RPMI7951 (cell line): ENCODE measurements around the gene HIF1A. TPM values are rescaled to one million over a fixed set of nuclear protein-coding genes. Genes with fewer than 3 reads are reported as not detected.
"Not testable (repeated sequence)": the region's sequence is repeated elsewhere in the genome, so short reads cannot be mapped to it uniquely, and the experiment has no call there.

Source experiments
- DNase-seq: peaks from one replicate; pipeline ENCODE4 v3.0.0-alpha.2; 2012; ENCODE audit warnings: low read depth
- total RNA-seq: library from RNA; depleted of rRNA; stranded (reverse); fragments of >200 nt; shearing (Covaris generic); gene quantifications from 2 replicates; pipeline ENCODE4 v1.2.3, GENCODE V29; 2014

HIF1A gene
- total RNA-seq, 1 experiment from 2014 or later, result 270 TPM

GRCh38 chr14:61707774-61708173, 12.5 kb downstream of the HIF1A start:
- DNase-seq, result not testable (repeated sequence)

- DNase-seq, result not testable (repeated sequence)
These were observed 13.4 kb downstream of the HIF1A start for GRCh38 chr14:61708693-61709092.

GRCh38 chr14:61710853-61711817, 15.8 kb downstream of the HIF1A start:
- no peak for DNase-seq

- DNase-seq, result no peak
These were observed 16.8 kb downstream of the HIF1A start for GRCh38 chr14:61712137-61712536.

GRCh38 chr14:61713724-61714437, 18.6 kb downstream of the HIF1A start:
- DNase-seq, result no peak

- DNase-seq, result no peak
These were observed 21.6 kb downstream of the HIF1A start for GRCh38 chr14:61716956-61717355.

GRCh38 chr14:61718039-61718438, 22.7 kb downstream of the HIF1A start:
- DNase-seq, result no peak

- DNase-seq, result no peak
These were observed 24.3 kb downstream of the HIF1A start for GRCh38 chr14:61719344-61720293.

GRCh38 chr14:61720294-61720661, 25.0 kb downstream of the HIF1A start:
- DNase-seq, result no peak

GRCh38 chr14:61720741-61721140, 25.4 kb downstream of the HIF1A start:
- DNase-seq, result no peak

- no peak for DNase-seq
These were observed 28.8 kb downstream of the HIF1A start for GRCh38 chr14:61724133-61724532.

- no peak for DNase-seq
These were observed 31.7 kb downstream of the HIF1A start for GRCh38 chr14:61726778-61727658.

GRCh38 chr14:61730756-61731373, 35.6 kb downstream of the HIF1A start:
- no peak for DNase-seq

GRCh38 chr14:61733972-61734371, 38.7 kb downstream of the HIF1A start:
- DNase-seq, result no peak

- no peak for DNase-seq
These were observed 41.4 kb downstream of the HIF1A start for GRCh38 chr14:61736751-61737150.

- DNase-seq, result no peak
These were observed 42.6 kb downstream of the HIF1A start for GRCh38 chr14:61737915-61738314.

GRCh38 chr14:61739133-61739532, 43.8 kb downstream of the HIF1A start:
- DNase-seq, result no peak

GRCh38 chr14:61742371-61742770, 47.1 kb downstream of the HIF1A start:
- DNase-seq, result no peak

GRCh38 chr14:61744238-61744637, 48.9 kb downstream of the HIF1A start:
- DNase-seq, result no peak

GRCh38 chr14:61746346-61746745, 51.0 kb downstream of the HIF1A start:
- DNase-seq, result not testable (repeated sequence)
